Trophoblast cell (in vitro differentiated cells and primary cell): Measurements from ENCODE around the gene NLRP11.

ENCODE experiments used
- DNase-seq, 2 donors: peaks; one replicate each; pipeline ENCODE4 v3.0.0-alpha.2; 2016
- H2AFZ ChIP-seq: 2 replicates; pipeline ENCODE4 v1.6.1; 2013; ENCODE audit warnings: low read length, moderate library complexity, mild to moderate bottlenecking; ENCODE audit not compliant: insufficient read depth, poor library complexity
- H2AK5ac ChIP-seq: 2 replicates; pipeline ENCODE4 v1.6.1; 2013; ENCODE audit warnings: mild to moderate bottlenecking, low read length
- H2BK120ac ChIP-seq: 2 replicates; pipeline ENCODE4 v1.6.1; 2013; ENCODE audit warnings: low read length, mild to moderate bottlenecking, moderate library complexity; ENCODE audit not compliant: insufficient read depth, poor library complexity
- H2BK12ac ChIP-seq: 2 replicates; pipeline ENCODE4 v1.6.1; 2013; ENCODE audit warnings: mild to moderate bottlenecking, low read length, moderate library complexity
- H2BK5ac ChIP-seq: 2 replicates; pipeline ENCODE4 v1.6.1; 2013; ENCODE audit warnings: low read length, low read depth, moderate library complexity, mild to moderate bottlenecking; ENCODE audit not compliant: poor library complexity
- H3K14ac ChIP-seq: 2 replicates; pipeline ENCODE4 v1.6.1; 2013; ENCODE audit warnings: mild to moderate bottlenecking, low read length
- H3K18ac ChIP-seq: 2 replicates; pipeline ENCODE4 v1.6.1; 2013; ENCODE audit warnings: mild to moderate bottlenecking, low read length
- H3K23ac ChIP-seq: 2 replicates; pipeline ENCODE4 v1.6.1; 2013; ENCODE audit warnings: low read length
- H3K27ac ChIP-seq: 2 replicates; pipeline ENCODE4 v1.5.1; 2013; ENCODE audit warnings: low read depth, mild to moderate bottlenecking, inconsistent platforms, low read length, moderate library complexity
- H3K27me3 ChIP-seq: 2 replicates; pipeline ENCODE4 v1.6.1; 2013; ENCODE audit warnings: inconsistent platforms, mild to moderate bottlenecking, low read length, moderate library complexity; ENCODE audit not compliant: insufficient read depth
- H3K36me3 ChIP-seq, 2 experiments: 1 replicate in 1 of 2; 2 replicates in 1 of 2; pipeline ENCODE4 v1.6.1; 2013; ENCODE audit warnings: low read length in 2 of 2, mild to moderate bottlenecking in 2 of 2, moderate library complexity in 1 of 2; ENCODE audit not compliant: insufficient read depth in 2 of 2, control insufficient read depth in 1 of 2
- H3K4ac ChIP-seq: 2 replicates; pipeline ENCODE4 v1.6.1; 2013; ENCODE audit warnings: low read depth, mild to moderate bottlenecking, low read length, moderate library complexity
- H3K4me1 ChIP-seq, 2 experiments: 1 replicate in 1 of 2; 2 replicates in 1 of 2; pipeline ENCODE4 v1.6.1; 2013; ENCODE audit warnings: low read length in 2 of 2, mild to moderate bottlenecking in 2 of 2, moderate library complexity in 1 of 2; ENCODE audit not compliant: insufficient read depth in 2 of 2, control insufficient read depth in 1 of 2
- H3K4me2 ChIP-seq: 2 replicates; pipeline ENCODE4 v1.6.1; 2013; ENCODE audit warnings: inconsistent platforms, mild to moderate bottlenecking, low read length, moderate library complexity
- H3K4me3 ChIP-seq: 2 replicates; pipeline ENCODE4 v1.5.1; 2013; ENCODE audit warnings: mild to moderate bottlenecking, low read depth, low read length, inconsistent platforms
- H3K79me1 ChIP-seq: one replicate; pipeline ENCODE4 v1.6.1; 2013; ENCODE audit warnings: low read length
- H3K79me2 ChIP-seq: 2 replicates; pipeline ENCODE4 v1.6.1; 2013; ENCODE audit warnings: low read length, mild to moderate bottlenecking; ENCODE audit not compliant: control insufficient read depth, insufficient read depth, poor library complexity
- H3K9ac ChIP-seq: 2 replicates; pipeline ENCODE4 v1.6.1; 2013; ENCODE audit warnings: mild to moderate bottlenecking, low read length
- H3K9me3 ChIP-seq: 2 replicates; pipeline ENCODE4 v1.6.1; 2013; ENCODE audit warnings: low read depth, mild to moderate bottlenecking, control low read depth, inconsistent platforms, low read length; ENCODE audit not compliant: insufficient read depth
- H4K12ac ChIP-seq: 2 replicates; pipeline ENCODE4 v1.6.1; 2013; ENCODE audit warnings: low read depth, mild to moderate bottlenecking, low read length, moderate library complexity
- H4K8ac ChIP-seq: 2 replicates; pipeline ENCODE4 v1.6.1; 2013; ENCODE audit warnings: low read depth, mild to moderate bottlenecking, low read length, moderate library complexity
- H4K91ac ChIP-seq: one replicate; pipeline ENCODE4 v1.6.1; 2013; ENCODE audit warnings: low read depth, mild to moderate bottlenecking, low read length, moderate library complexity
- WGBS: extraction: QIAGEN DNeasy Blood & Tissue Kit; methylation state at CpG from one replicate; pipeline ENCODE4 v1.1.7; 2013; ENCODE audit warnings: missing lambda C conversion rate; ENCODE audit not compliant: insufficient read length, insufficient coverage; ENCODE audit errors: extremely low coverage; 5-methylcytosine and 5-hydroxymethylcytosine counted together

NLRP11 gene

GRCh38 chr19:55866521-55866920 lies 34.7 kb upstream of the NLRP11 start:
- peaks cover 2% of the 10 kb centered on the region for H3K27me3 ChIP-seq
- H3K4me3 ChIP-seq, result no peak overlapping the region
- no peaks in the 10 kb centered on the region for H3K4me1 ChIP-seq
- H2AFZ ChIP-seq, result no peak overlapping the region
- WGBS, result no CpG with 5 or more reads among the region's 3 CpGs
- H4K12ac ChIP-seq, result no peak overlapping the region
- H3K9me3 ChIP-seq, result peaks cover 27% of the 10 kb centered on the region
- H3K79me1 ChIP-seq, result no peaks in the 10 kb centered on the region
- no peaks in the 10 kb centered on the region for H3K36me3 ChIP-seq
- H2BK12ac ChIP-seq, result no peak overlapping the region
- no peak overlapping the region for H3K4ac ChIP-seq
- H2BK5ac ChIP-seq, result no peak overlapping the region
- H3K27ac ChIP-seq, result no peak overlapping the region
- no peak overlapping the region for H3K14ac ChIP-seq
- no peak overlapping the region for H3K23ac ChIP-seq
- H3K79me2 ChIP-seq, result no peaks in the 10 kb centered on the region
- no peak for DNase-seq
- H2AK5ac ChIP-seq, result no peak overlapping the region
- no peak overlapping the region for H3K4me2 ChIP-seq
- H3K9ac ChIP-seq, result no peak overlapping the region
- no peak overlapping the region for H4K8ac ChIP-seq
- no peak overlapping the region for H3K18ac ChIP-seq
- H4K91ac ChIP-seq, result no peak overlapping the region
- no peak overlapping the region for H2BK120ac ChIP-seq

- Histone ChIP-seq H2BK5ac (no peak overlapping the region), H3K14ac (no peak overlapping the region), H4K12ac (no peak overlapping the region), H4K8ac (no peak overlapping the region), H4K91ac (no peak overlapping the region), H2BK120ac (no peak overlapping the region), H3K9me3 (peaks cover 40% of the 10 kb centered on the region), H3K79me2 (no peaks in the 10 kb centered on the region), H3K27ac (no peak overlapping the region), H3K79me1 (no peaks in the 10 kb centered on the region), H3K4ac (no peak overlapping the region), H3K4me2 (no peak overlapping the region), H3K36me3 (no peaks in the 10 kb centered on the region), H2AK5ac (no peak overlapping the region), H3K4me3 (no peak overlapping the region), H3K27me3 (peaks cover 2% of the 10 kb centered on the region), H2BK12ac (no peak overlapping the region), H3K18ac (no peak overlapping the region), H2AFZ (no peak overlapping the region), H3K9ac (no peak overlapping the region), H3K4me1 (no peaks in the 10 kb centered on the region), H3K23ac (no peak overlapping the region)
- DNase-seq, result no peak
- no CpG with 5 or more reads among the region's 5 CpGs for WGBS
These were observed 27.2 kb upstream of the NLRP11 start for GRCh38 chr19:55858969-55859368.

- Histone ChIP-seq H4K91ac (no peak overlapping the region), H2BK12ac (no peak overlapping the region)
These were observed 26.6 kb upstream of the NLRP11 start for GRCh38 chr19:55858401-55858800.

GRCh38 chr19:55857974-55858373 lies 26.2 kb upstream of the NLRP11 start:
- no peak overlapping the region for H2AFZ ChIP-seq
- no peak overlapping the region for H3K14ac ChIP-seq
- H3K9ac ChIP-seq, result no peak overlapping the region
- no peak overlapping the region for H3K23ac ChIP-seq
- no peak overlapping the region for H4K8ac ChIP-seq
- no peak for DNase-seq
- H2AK5ac ChIP-seq, result no peak overlapping the region
- H3K79me1 ChIP-seq, result no peaks in the 10 kb centered on the region
- H3K27ac ChIP-seq, result no peak overlapping the region
- no peak overlapping the region for H3K4ac ChIP-seq
- H3K4me3 ChIP-seq, result no peak overlapping the region
- no peaks in the 10 kb centered on the region for H3K27me3 ChIP-seq
- no peak overlapping the region for H2BK5ac ChIP-seq
- H3K9me3 ChIP-seq, result peaks cover 39% of the 10 kb centered on the region
- H2BK120ac ChIP-seq, result no peak overlapping the region
- no peak overlapping the region for H3K18ac ChIP-seq
- H2BK12ac ChIP-seq, result no peak overlapping the region
- no peaks in the 10 kb centered on the region for H3K4me1 ChIP-seq
- no CpG with 5 or more reads among the region's 23 CpGs for WGBS
- no peak overlapping the region for H4K12ac ChIP-seq
- no peak overlapping the region for H4K91ac ChIP-seq
- no peak overlapping the region for H3K4me2 ChIP-seq
- no peaks in the 10 kb centered on the region for H3K79me2 ChIP-seq
- H3K36me3 ChIP-seq, result no peaks in the 10 kb centered on the region

More at GRCh38 chr19:55858401-55858800, 26.6 kb upstream of the NLRP11 start:
- H2BK120ac ChIP-seq, result no peak overlapping the region
- peaks cover 40% of the 10 kb centered on the region for H3K9me3 ChIP-seq
- H2BK5ac ChIP-seq, result no peak overlapping the region
- no peak overlapping the region for H3K4ac ChIP-seq
- peaks cover 2% of the 10 kb centered on the region for H3K27me3 ChIP-seq
- H3K23ac ChIP-seq, result no peak overlapping the region
- no peak overlapping the region for H3K27ac ChIP-seq
- no peak overlapping the region for H3K9ac ChIP-seq
- no peaks in the 10 kb centered on the region for H3K4me1 ChIP-seq
- no peak overlapping the region for H3K4me2 ChIP-seq
- H3K79me1 ChIP-seq, result no peaks in the 10 kb centered on the region
- H3K36me3 ChIP-seq, result no peaks in the 10 kb centered on the region
- no peak overlapping the region for H3K18ac ChIP-seq
- no peak overlapping the region for H4K8ac ChIP-seq
- WGBS, result no CpG with 5 or more reads among the region's 14 CpGs
- DNase-seq, result no peak
- no peak overlapping the region for H3K4me3 ChIP-seq
- H3K79me2 ChIP-seq, result no peaks in the 10 kb centered on the region
- no peak overlapping the region for H3K14ac ChIP-seq
- no peak overlapping the region for H4K12ac ChIP-seq
- H2AK5ac ChIP-seq, result no peak overlapping the region
- H2AFZ ChIP-seq, result no peak overlapping the region
